Keratinocyte (primary cell): Measurements from ENCODE around the gene MYLK3. TPM values are rescaled to one million over a fixed set of nuclear protein-coding genes. Genes with fewer than 3 reads are reported as not detected.

Experiments used
- DNase-seq: peaks from one replicate; pipeline ENCODE4 v3.0.0-alpha.2; 2011; ENCODE audit warnings: low read depth, missing footprints, low spot score
- FAIRE-seq: peaks from 2 replicates; lab custom pipeline; 2011; peaks lifted over from hg19 to GRCh38; lab: Jason Lieb, UNC
- H2AFZ ChIP-seq: 2 replicates; pipeline ENCODE4 v1.6.0; 2012; ENCODE audit warnings: low read length, control low read depth, inconsistent platforms; ENCODE audit not compliant: control insufficient read depth
- H3K27ac ChIP-seq: 2 replicates; pipeline ENCODE4 v1.5.1; 2011; ENCODE audit warnings: low read length; ENCODE audit not compliant: control insufficient read depth, insufficient read depth
- H3K27me3 ChIP-seq: 3 replicates; pipeline ENCODE4 v1.6.0; 2011; ENCODE audit warnings: low read length; ENCODE audit not compliant: control insufficient read depth, insufficient read depth; ENCODE audit errors: extremely low read depth
- H3K36me3 ChIP-seq, 2 experiments: 2 replicates in 1 of 2; 3 replicates in 1 of 2; pipeline ENCODE4 v1.5.1; 2011; ENCODE audit warnings: low read length in 2 of 2, mild to moderate bottlenecking in 1 of 2; ENCODE audit not compliant: control insufficient read depth in 2 of 2, insufficient read depth in 2 of 2; ENCODE audit errors: extremely low read depth in 1 of 2
- H3K4me1 ChIP-seq: 3 replicates; pipeline ENCODE4 v1.5.1; 2011; ENCODE audit warnings: low read length; ENCODE audit not compliant: control insufficient read depth, insufficient read depth; ENCODE audit errors: extremely low read depth
- H3K4me2 ChIP-seq: 3 replicates; pipeline ENCODE4 v1.6.0; 2011; ENCODE audit warnings: low read depth, low read length; ENCODE audit not compliant: control insufficient read depth, insufficient read depth; ENCODE audit errors: extremely low read depth
- H3K4me3 ChIP-seq, 3 experiments: fragments of 200-600 bp in 1 of 3; sonication (generic) in 1 of 3; 2 replicates in 2 of 3; 3 replicates in 1 of 3; pipeline ENCODE4 v1.5.1; 2011 to 2016; ENCODE audit warnings: low read length in 3 of 3, mild to moderate bottlenecking in 3 of 3, control low read depth in 2 of 3, inconsistent platforms in 1 of 3, low read depth in 1 of 3, mixed read lengths in 1 of 3, mixed run types in 1 of 3, moderate library complexity in 1 of 3; ENCODE audit not compliant: control insufficient read depth in 2 of 3, insufficient read depth in 2 of 3; ENCODE audit errors: extremely low read depth in 1 of 3
- H3K79me2 ChIP-seq: 2 replicates; pipeline ENCODE4 v1.6.0; 2012; ENCODE audit warnings: low read length; ENCODE audit not compliant: control insufficient read depth, insufficient read depth
- H3K9ac ChIP-seq: 3 replicates; pipeline ENCODE4 v1.6.0; 2011; ENCODE audit warnings: low read length; ENCODE audit not compliant: control insufficient read depth, insufficient read depth; ENCODE audit errors: extremely low read depth
- H3K9me1 ChIP-seq: 3 replicates; pipeline ENCODE4 v1.6.0; 2011; ENCODE audit warnings: low read length; ENCODE audit not compliant: control insufficient read depth, insufficient read depth; ENCODE audit errors: extremely low read depth
- H3K9me3 ChIP-seq: 2 replicates; pipeline ENCODE4 v1.5.1; 2012; ENCODE audit warnings: low read depth, low read length; ENCODE audit not compliant: control insufficient read depth
- H4K20me1 ChIP-seq: 3 replicates; pipeline ENCODE4 v1.6.0; 2011; ENCODE audit warnings: low read length; ENCODE audit not compliant: control insufficient read depth, insufficient read depth; ENCODE audit errors: extremely low read depth
- CTCF ChIP-seq, 3 experiments: IDR thresholded peaks in 1 of 3; conservative IDR thresholded peaks in 1 of 3; optimal IDR thresholded peaks in 1 of 3; 2 replicates in 2 of 3; 3 replicates in 1 of 3; pipeline versions ENCODE3 to v1.5.1; 2011; ENCODE audit warnings: low read length in 3 of 3, mild to moderate bottlenecking in 3 of 3, moderate library complexity in 2 of 3, control low read depth in 1 of 3, inconsistent platforms in 1 of 3; ENCODE audit not compliant: insufficient read depth in 2 of 3; ENCODE audit errors: extremely low read depth in 1 of 3
- EZH2 ChIP-seq: IDR thresholded peaks from one replicate; pipeline ENCODE4 v1.6.1; 2012; ENCODE audit warnings: inconsistent platforms, mild to moderate bottlenecking, low read length, moderate library complexity
- dilution Hi-C: fragments of 300-500 bp; cut with MboI; formaldehyde crosslinking; loops from one replicate; pipeline ENCODE4 v1.7.0; 2020; ENCODE audit warnings: low sequenced_read_pairs; ENCODE audit not compliant: extremely low pct_ligation_motif_present
- polyA plus RNA-seq, 5 experiments: library from polyadenylated mRNA; depleted of rRNA in 3 of 5; stranded (reverse) in 3 of 5; stranded (forward) in 1 of 5; unstranded in 1 of 5; fragments of >200 nt; gene quantifications; 1 replicate in 1 of 5; 2 replicates in 3 of 5; 3 replicates in 1 of 5; pipeline versions ENCODE4 v1.2.1 to v1.2.3, GENCODE V29; 2011 to 2012; ENCODE audit warnings: missing spikeins in 2 of 5, low read depth in 1 of 5, low replicate concordance in 1 of 5

The MYLK3 gene
- polyA plus RNA-seq, 1 donor (not counting 4 experiments of a cell fraction or from before 2014, with no cell fraction given), result 0.03 TPM

DNA sequence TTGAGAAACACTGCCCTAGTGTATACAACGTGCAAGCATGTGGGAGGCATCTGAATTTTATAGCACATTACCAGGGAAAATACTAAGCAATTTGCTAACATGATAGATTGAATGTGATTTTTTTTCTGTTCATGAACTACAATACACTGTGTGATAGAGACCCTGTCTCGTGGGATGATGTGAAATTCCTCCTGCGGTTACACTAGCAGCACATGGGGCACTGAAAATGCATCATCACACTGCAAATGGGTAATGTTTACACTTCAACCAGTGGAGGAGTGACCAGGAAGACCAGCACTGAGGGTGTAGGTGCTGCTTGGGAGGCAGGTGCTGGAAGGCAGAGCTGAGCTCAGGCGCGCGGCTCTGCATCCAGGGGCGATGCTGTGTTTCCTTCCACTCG, 29.9 kb downstream of the MYLK3 start:
- Histone ChIP-seq H3K4me2 (no peak overlapping the region), H3K36me3 (no peaks in the 10 kb centered on the region), H3K9ac (no peak overlapping the region), H3K9me1 (no peaks in the 10 kb centered on the region), H2AFZ (no peak overlapping the region), H4K20me1 (no peaks in the 10 kb centered on the region), H3K4me3 (no peak overlapping the region), H3K27me3 (no peaks in the 10 kb centered on the region), H3K4me1 (no peaks in the 10 kb centered on the region), H3K9me3 (no peaks in the 10 kb centered on the region), H3K79me2 (no peaks in the 10 kb centered on the region), H3K27ac (no peak overlapping the region)
- FAIRE-seq (no peak), DNase-seq (no peak)
- no peak for TF ChIP-seq EZH2
- no peak for TF ChIP-seq CTCF (optimal IDR thresholded peaks at IDR 0.05 in 1 of 3, IDR thresholded peaks at IDR 0.05 in 1 of 3, conservative IDR thresholded peaks at IDR 0.05 in 1 of 3; ENCODE audit: extremely low read depth in 1 of 3, insufficient read depth in 2 of 3, low read length in 3 of 3)
- dilution Hi-C loops, result no loop called here

GRCh38 chr16:46717692-46718091, 30.5 kb downstream of the MYLK3 start:
- Histone ChIP-seq H3K4me1 (no peaks in the 10 kb centered on the region), H3K4me3 (no peak overlapping the region), H4K20me1 (no peaks in the 10 kb centered on the region), H3K79me2 (no peaks in the 10 kb centered on the region), H3K4me2 (no peak overlapping the region), H3K27ac (no peak overlapping the region), H3K9ac (no peak overlapping the region), H3K36me3 (no peaks in the 10 kb centered on the region), H2AFZ (no peak overlapping the region), H3K27me3 (no peaks in the 10 kb centered on the region), H3K9me3 (no peaks in the 10 kb centered on the region), H3K9me1 (no peaks in the 10 kb centered on the region)
- dilution Hi-C loops, result no loop called here
- DNase-seq (no peak), FAIRE-seq (no peak)
- no peak for TF ChIP-seq CTCF (optimal IDR thresholded peaks at IDR 0.05 in 1 of 3, IDR thresholded peaks at IDR 0.05 in 1 of 3, conservative IDR thresholded peaks at IDR 0.05 in 1 of 3; ENCODE audit: extremely low read depth in 1 of 3, insufficient read depth in 2 of 3, low read length in 3 of 3)
- no peak for TF ChIP-seq EZH2
